Amygdala (tissue), 56 donors: ENCODE measurements around the gene PIMREG.

Experiments
- DNase-seq, 56 donors: peaks; one replicate each; lab custom pipeline; 2025; lab: John Stamatoyannopoulos, UW

Gene PIMREG

GRCh38 chr17:6437466-6437865 is 6.8 kb upstream of the PIMREG start:
- DNase-seq: no peak

GRCh38 chr17:6437956-6438355 is 6.3 kb upstream of the PIMREG start:
- no peak for DNase-seq

- no peak for DNase-seq
Observed at GRCh38 chr17:6439951-6440350, 4.3 kb upstream of the PIMREG start.

- no peak for DNase-seq
Observed at GRCh38 chr17:6442775-6443174, 1.5 kb upstream of the PIMREG start.

- peak in 3 of 56 donors; percentile 42 to 47 (median 42) for DNase-seq
Observed at GRCh38 chr17:6444571-6445335, 498 bp downstream of the PIMREG start.

- no peak for DNase-seq
Observed at GRCh38 chr17:6446516-6447100, 2.4 kb downstream of the PIMREG start.

- DNase-seq: no peak
Observed at GRCh38 chr17:6448473-6448872, 4.2 kb downstream of the PIMREG start.

GRCh38 chr17:6449307-6449706 is 5.1 kb downstream of the PIMREG start:
- no peak for DNase-seq

GRCh38 chr17:6450926-6451832 is 6.9 kb downstream of the PIMREG start:
- DNase-seq: no peak

- no peak for DNase-seq
Observed at GRCh38 chr17:6452471-6453266, 8.4 kb downstream of the PIMREG start.

GRCh38 chr17:6453279-6454024 is 9.2 kb downstream of the PIMREG start:
- DNase-seq: no peak

- DNase-seq: no peak
Observed at GRCh38 chr17:6454495-6455320, 10.5 kb downstream of the PIMREG start.

GRCh38 chr17:6455321-6455705 is 11.1 kb downstream of the PIMREG start:
- DNase-seq: peak in 2 of 56 donors; percentile 11 to 42

GRCh38 chr17:6456321-6456720 is 12.1 kb downstream of the PIMREG start:
- DNase-seq: no peak

GRCh38 chr17:6456914-6457687 is 12.8 kb downstream of the PIMREG start:
- no peak for DNase-seq

GRCh38 chr17:6457688-6458459 is 13.6 kb downstream of the PIMREG start:
- DNase-seq: no peak

GRCh38 chr17:6458460-6458950 is 14.2 kb downstream of the PIMREG start:
- DNase-seq: no peak
